ENCODE measurements around the gene PLCG1.

GRCh38 chr20:41125530-41126457 is 11.5 kb upstream of the PLCG1 start:
- TF ChIP-seq CTCF (IDR thresholded peaks at IDR 0.05) = no peak
- no peak for TF ChIP-seq POLR2A (IDR thresholded peaks at IDR 0.05)
